Measurements from ENCODE around the gene SSBP3.
"Not testable (repeated sequence)": the region's sequence is repeated elsewhere in the genome, so short reads cannot be mapped to it uniquely, and the experiment has no call there.

GRCh38 chr1:54345548-54345947 is 60.6 kb downstream of the SSBP3 start:
- not testable (repeated sequence) for TF ChIP-seq CTCF, POLR2AphosphoS5 (IDR thresholded peaks at IDR 0.05)

Data from breast epithelium (tissue), 3 donors.